Parathyroid adenoma (tissue), 2 donors: ENCODE measurements around the gene ASB7.

ENCODE experiments used
- H2AFZ ChIP-seq: fragments of 300-600 bp; sonication (generic); one replicate; pipeline ENCODE4 v1.7.0; 2017; ENCODE audit warnings: antibody characterized with exemption, mild to moderate bottlenecking
- H3K27ac ChIP-seq: fragments of 300-600 bp; sonication (generic); one replicate; pipeline ENCODE4 v1.7.0; 2017
- H3K27me3 ChIP-seq: fragments of 300-600 bp; sonication (generic); one replicate; pipeline ENCODE4 v1.7.0; 2017; ENCODE audit warnings: low read length; ENCODE audit not compliant: control insufficient read depth, insufficient read depth
- H3K36me3 ChIP-seq: fragments of 300-600 bp; sonication (generic); one replicate; pipeline ENCODE4 v1.7.0; 2017; ENCODE audit warnings: low read length; ENCODE audit not compliant: control insufficient read depth, insufficient read depth
- H3K4me1 ChIP-seq: fragments of 300-600 bp; sonication (generic); one replicate; pipeline ENCODE4 v1.7.0; 2017; ENCODE audit warnings: control low read depth
- H3K4me2 ChIP-seq: fragments of 300-600 bp; sonication (generic); one replicate; pipeline ENCODE4 v1.7.0; 2017; ENCODE audit warnings: low read length
- H3K4me3 ChIP-seq: fragments of 300-600 bp; sonication (generic); one replicate; pipeline ENCODE4 v1.7.0; 2017; ENCODE audit warnings: low read depth, low read length
- H3K79me2 ChIP-seq: fragments of 300-600 bp; sonication (generic); one replicate; pipeline ENCODE4 v1.7.0; 2017; ENCODE audit warnings: control low read depth
- H3K9ac ChIP-seq: fragments of 300-600 bp; sonication (generic); one replicate; pipeline ENCODE4 v1.7.0; 2017; ENCODE audit warnings: mild to moderate bottlenecking
- H3K9me3 ChIP-seq: fragments of 300-600 bp; sonication (generic); one replicate; pipeline ENCODE4 v1.7.0; 2017; ENCODE audit warnings: low read length; ENCODE audit not compliant: control insufficient read depth
- CTCF ChIP-seq: fragments of 300-600 bp; sonication (generic); IDR thresholded peaks from one replicate; pipeline ENCODE4 v1.7.0; 2017; ENCODE audit warnings: antibody characterized with exemption, mild to moderate bottlenecking
- donor health status: primary hyperparathyroidism.

ASB7 gene

DNA sequence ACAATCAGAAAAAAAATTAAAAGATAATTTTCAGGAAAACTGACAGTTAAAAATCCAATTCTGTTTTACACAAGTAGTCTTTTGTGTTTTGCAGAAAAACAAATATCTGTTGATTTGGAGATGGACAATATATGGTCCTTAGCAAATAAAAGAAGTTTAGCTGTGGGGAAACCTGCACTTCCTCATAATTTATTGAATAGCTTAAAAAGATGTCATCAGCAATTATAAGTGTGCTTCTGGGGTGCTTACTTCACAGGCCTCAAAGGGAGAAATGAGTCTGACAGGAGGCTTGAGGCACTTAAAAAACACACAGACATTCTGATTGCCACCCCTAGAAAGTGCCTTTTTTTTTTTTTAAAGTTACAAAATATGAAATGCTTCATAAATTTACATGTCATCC is 42.1 kb upstream of the ASB7 start:
- H3K79me2 ChIP-seq = no peaks in the 10 kb centered on the region
- no peak overlapping the region for H3K27ac ChIP-seq

GRCh38 chr15:100565591-100565990 is 36.8 kb upstream of the ASB7 start:
- Histone ChIP-seq H3K36me3 (no peaks in the 10 kb centered on the region), H3K4me1 (no peaks in the 10 kb centered on the region), H3K9me3 (no peaks in the 10 kb centered on the region), H3K9ac (no peak overlapping the region), H3K27ac (no peak overlapping the region), H2AFZ (no peak overlapping the region), H3K79me2 (no peaks in the 10 kb centered on the region), H3K4me3 (no peak overlapping the region), H3K4me2 (no peak overlapping the region), H3K27me3 (no peaks in the 10 kb centered on the region)
- no peak for TF ChIP-seq CTCF

More for the DNA sequence above, 42.1 kb upstream of the ASB7 start:
- Histone ChIP-seq H3K9me3 (no peaks in the 10 kb centered on the region), H3K36me3 (no peaks in the 10 kb centered on the region), H3K27me3 (no peaks in the 10 kb centered on the region), H3K4me1 (no peaks in the 10 kb centered on the region), H3K9ac (no peak overlapping the region), H3K4me2 (no peak overlapping the region), H3K4me3 (no peak overlapping the region), H2AFZ (no peak overlapping the region)
- TF ChIP-seq CTCF = no peak

GRCh38 chr15:100566850-100567628 is 35.4 kb upstream of the ASB7 start:
- H3K79me2 ChIP-seq = no peaks in the 10 kb centered on the region
- no peaks in the 10 kb centered on the region for H3K27me3 ChIP-seq
- H3K4me2 ChIP-seq = no peak overlapping the region
- H3K27ac ChIP-seq = no peak overlapping the region
- H2AFZ ChIP-seq = no peak overlapping the region
- no peak for TF ChIP-seq CTCF
- H3K4me3 ChIP-seq = no peak overlapping the region
- no peaks in the 10 kb centered on the region for H3K4me1 ChIP-seq
- H3K9ac ChIP-seq = no peak overlapping the region
- H3K36me3 ChIP-seq = no peaks in the 10 kb centered on the region
- H3K9me3 ChIP-seq = no peaks in the 10 kb centered on the region

DNA sequence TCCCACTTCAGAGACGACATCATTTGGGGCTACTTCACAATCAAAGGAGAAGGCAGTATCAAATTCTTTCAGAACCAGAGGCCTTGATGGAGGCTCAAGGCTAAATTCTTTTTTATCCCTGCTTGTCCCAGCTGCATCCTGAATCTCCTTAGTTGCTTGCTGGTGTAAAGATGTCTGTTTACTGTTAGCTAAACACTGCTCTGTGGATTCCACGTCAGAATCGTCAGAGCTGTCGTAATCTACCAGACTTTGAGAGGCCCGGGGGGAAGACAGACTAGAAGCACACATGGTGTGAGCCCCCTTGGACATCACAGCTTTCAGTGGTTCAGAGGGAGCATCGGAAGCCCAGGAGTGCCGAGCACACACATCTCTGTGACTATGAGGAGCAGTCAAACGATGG is 33.0 kb upstream of the ASB7 start:
- no peak overlapping the region for H3K4me2 ChIP-seq
- H3K4me1 ChIP-seq = no peaks in the 10 kb centered on the region
- no peak overlapping the region for H3K9ac ChIP-seq
- no peak for TF ChIP-seq CTCF
- no peak overlapping the region for H3K27ac ChIP-seq
- H2AFZ ChIP-seq = no peak overlapping the region
- no peaks in the 10 kb centered on the region for H3K36me3 ChIP-seq
- H3K27me3 ChIP-seq = no peaks in the 10 kb centered on the region
- no peaks in the 10 kb centered on the region for H3K79me2 ChIP-seq
- H3K4me3 ChIP-seq = no peak overlapping the region
- H3K9me3 ChIP-seq = no peaks in the 10 kb centered on the region

DNA sequence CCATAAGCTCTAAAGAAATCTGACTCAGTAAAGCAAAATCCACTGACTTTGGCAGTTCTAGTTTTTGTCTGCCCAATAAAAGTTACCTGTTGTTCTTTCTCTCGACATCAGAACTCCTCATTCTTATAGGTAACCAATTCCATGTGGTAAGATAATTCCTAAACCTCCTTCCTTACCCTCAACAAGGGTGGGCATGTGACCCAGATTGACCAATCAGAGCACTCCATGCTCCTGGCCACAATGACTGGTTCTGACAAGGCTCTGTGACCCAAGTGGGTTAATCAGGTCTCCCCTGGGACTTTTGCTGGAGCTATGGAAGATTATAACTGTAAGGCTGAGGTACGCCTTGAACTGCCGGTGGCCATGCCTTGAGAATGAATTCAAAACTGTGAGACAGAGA is 32.1 kb upstream of the ASB7 start:
- Histone ChIP-seq H2AFZ (no peak overlapping the region), H3K9ac (no peak overlapping the region), H3K79me2 (no peaks in the 10 kb centered on the region), H3K27ac (no peak overlapping the region), H3K4me2 (no peak overlapping the region), H3K4me3 (no peak overlapping the region), H3K36me3 (no peaks in the 10 kb centered on the region), H3K4me1 (no peaks in the 10 kb centered on the region), H3K9me3 (no peaks in the 10 kb centered on the region), H3K27me3 (no peaks in the 10 kb centered on the region)
- no peak for TF ChIP-seq CTCF
